Erythroblast (primary cell): ENCODE data around the gene SLC5A10.

Experiments
- DNase-seq, 2 experiments: peaks; one replicate each; lab custom pipeline; 2025; lab: John Stamatoyannopoulos, UW
- GATA1 ChIP-seq: IDR thresholded peaks from 2 replicates; pipeline ENCODE4 v1.6.1; 2011; ENCODE audit warnings: low read depth, mild to moderate bottlenecking, control low read depth, low read length, moderate library complexity
- POLR2A ChIP-seq: IDR thresholded peaks from 2 replicates; pipeline ENCODE4 v1.6.1; 2011; ENCODE audit warnings: mild to moderate bottlenecking, low read length

Gene SLC5A10

GRCh38 chr17:19003543-19004420, 51.8 kb downstream of the SLC5A10 start:
- peak in 1 of 2 experiments; percentile 39 for DNase-seq
- TF ChIP-seq POLR2A (no peak), GATA1 (no peak)

GRCh38 chr17:19004421-19005136, 52.6 kb downstream of the SLC5A10 start, which contains the start of gene FAM83G:
Gene FAM83G (minus strand): TSS chr17:19004764. CDS start chr17:19004041, 723 bp downstream.
- peak; percentile 44 to 76 for DNase-seq
- TF ChIP-seq POLR2A (no peak), GATA1 (no peak)

- TF ChIP-seq GATA1 (no peak), POLR2A (no peak)
- DNase-seq = no peak
Observed at GRCh38 chr17:19005137-19005773, 53.3 kb downstream of the SLC5A10 start.

DNA sequence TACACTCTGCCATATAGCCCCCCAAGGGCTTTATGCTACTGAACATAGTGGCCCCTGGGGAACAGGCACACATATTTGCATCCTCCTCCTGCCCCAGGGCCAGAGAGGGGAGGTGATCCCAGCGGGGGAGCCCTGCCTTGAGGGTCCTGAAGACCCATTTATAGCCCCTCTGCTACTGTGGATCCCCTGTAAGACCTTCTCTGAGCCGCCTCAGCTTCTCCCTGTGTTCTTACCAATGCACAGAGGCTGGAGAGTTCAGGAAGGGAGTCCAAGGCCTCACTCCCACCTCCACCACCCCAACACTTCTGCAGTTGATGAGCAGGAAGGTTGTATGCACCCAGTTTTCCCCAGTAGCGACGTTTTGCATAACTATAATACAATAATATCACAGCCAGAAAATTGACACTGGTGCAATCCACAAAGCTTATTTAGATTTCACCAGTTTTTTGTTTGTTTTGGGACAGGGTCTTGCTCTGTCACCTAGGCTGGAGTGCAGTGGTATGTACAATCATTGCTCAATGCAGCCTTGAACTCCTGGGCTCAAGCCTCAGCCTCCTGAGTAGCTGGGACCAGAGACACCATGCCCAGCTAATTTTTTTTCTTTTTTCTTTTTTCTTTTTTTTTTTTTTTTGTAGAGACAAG, 53.9 kb downstream of the SLC5A10 start:
- DNase-seq = no peak
- TF ChIP-seq GATA1 (no peak), POLR2A (no peak)

- TF ChIP-seq GATA1 = no peak
- TF ChIP-seq POLR2A = no peak
- DNase-seq = no peak
Observed at GRCh38 chr17:19006698-19007097, 54.7 kb downstream of the SLC5A10 start.

GRCh38 chr17:19009970-19010369, 58.0 kb downstream of the SLC5A10 start:
- no peak for DNase-seq
- no peak for TF ChIP-seq GATA1
- no peak for TF ChIP-seq POLR2A

GRCh38 chr17:19010729-19011505, 59.0 kb downstream of the SLC5A10 start:
- DNase-seq = no peak
- TF ChIP-seq GATA1 (no peak), POLR2A (no peak)

DNA sequence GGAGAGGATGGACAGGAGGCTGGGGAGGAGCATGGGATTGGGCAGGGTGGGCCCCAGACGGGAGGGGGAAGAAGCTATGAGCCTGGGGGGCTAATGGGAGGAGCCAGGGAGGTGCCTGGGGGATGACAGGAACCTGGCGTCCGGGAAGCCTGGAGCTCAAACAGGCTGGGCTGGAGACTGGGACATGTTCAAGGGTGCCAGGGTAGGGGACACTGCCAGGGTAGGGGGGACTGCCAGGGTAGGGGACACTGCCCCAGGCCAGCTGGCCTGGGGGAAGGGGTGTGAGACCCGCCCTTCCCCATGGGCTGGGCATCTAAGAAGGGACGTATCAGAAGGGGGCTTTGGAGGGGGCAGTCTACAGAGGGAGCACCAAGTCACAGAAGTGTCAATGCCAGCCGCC, 59.6 kb downstream of the SLC5A10 start:
- TF ChIP-seq POLR2A (no peak), GATA1 (no peak)
- DNase-seq = no peak

- no peak for DNase-seq
- TF ChIP-seq POLR2A = no peak
- no peak for TF ChIP-seq GATA1
Observed at GRCh38 chr17:19012171-19013080, 60.5 kb downstream of the SLC5A10 start.

GRCh38 chr17:19013226-19013625, 61.3 kb downstream of the SLC5A10 start:
- no peak for TF ChIP-seq GATA1
- TF ChIP-seq POLR2A = no peak
- no peak for DNase-seq

- no peak for DNase-seq
- no peak for TF ChIP-seq POLR2A
- TF ChIP-seq GATA1 = no peak
Observed at GRCh38 chr17:19013806-19014627, 62.1 kb downstream of the SLC5A10 start.
